KMS-11 (cell line): Measurements from ENCODE around the gene RAD51B.

Source experiments
- H2AFZ ChIP-seq: fragments of 200-600 bp; sonication (generic); 2 replicates; pipeline ENCODE4 v1.6.1; 2016; ENCODE audit warnings: antibody characterized with exemption, mixed run types, low read depth
- H3K27ac ChIP-seq: fragments of 200-600 bp; sonication (generic); 2 replicates; pipeline ENCODE4 v1.6.1; 2016; ENCODE audit warnings: mild to moderate bottlenecking, mixed run types
- H3K27me3 ChIP-seq: fragments of 200-600 bp; sonication (generic); 2 replicates; pipeline ENCODE4 v1.6.1; 2017; ENCODE audit warnings: mild to moderate bottlenecking, low read depth, mixed run types, moderate library complexity; ENCODE audit not compliant: insufficient read depth
- H3K36me3 ChIP-seq: fragments of 200-600 bp; sonication (generic); 2 replicates; pipeline ENCODE4 v1.6.1; 2017; ENCODE audit warnings: mild to moderate bottlenecking, mixed run types; ENCODE audit not compliant: insufficient read depth
- H3K4me1 ChIP-seq: fragments of 200-600 bp; sonication (generic); 2 replicates; pipeline ENCODE4 v1.6.1; 2016; ENCODE audit warnings: mild to moderate bottlenecking, low read depth, mixed run types; ENCODE audit not compliant: poor library complexity, severe bottlenecking
- H3K4me2 ChIP-seq: fragments of 200-600 bp; sonication (generic); 2 replicates; pipeline ENCODE4 v1.7.0; 2016; ENCODE audit warnings: mild to moderate bottlenecking, mixed run types
- H3K4me3 ChIP-seq: fragments of 200-600 bp; sonication (generic); IDR thresholded peaks from 2 replicates; pipeline ENCODE4 v1.6.1; 2017; ENCODE audit warnings: low read depth, low read length, mixed read lengths; ENCODE audit not compliant: insufficient read depth
- H3K79me2 ChIP-seq: fragments of 200-600 bp; sonication (generic); 2 replicates; pipeline ENCODE4 v1.6.1; 2016; ENCODE audit warnings: low read depth, mixed run types; ENCODE audit not compliant: insufficient read depth
- H3K9ac ChIP-seq: fragments of 200-600 bp; sonication (generic); 2 replicates; pipeline ENCODE4 v1.6.1; 2016; ENCODE audit warnings: mild to moderate bottlenecking, mixed run types
- H4K20me1 ChIP-seq: fragments of 200-600 bp; sonication (generic); 2 replicates; pipeline ENCODE4 v1.6.1; 2016; ENCODE audit warnings: mild to moderate bottlenecking, mixed run types; ENCODE audit not compliant: insufficient read depth
- TF ChIP-seq, protein P1 (sequence below): fragments of 200-600 bp; sonication (generic); conservative IDR thresholded peaks from 2 replicates; pipeline ENCODE4 v1.6.1; 2017; ENCODE audit warnings: low read depth, mild to moderate bottlenecking, antibody characterized with exemption, low read length, moderate library complexity, mixed read lengths

The RAD51B gene

GRCh38 chr14:68482772-68483395 lies 663.3 kb downstream of the RAD51B start:
- no peaks in the 10 kb centered on the region for H3K4me1 ChIP-seq
- H3K27ac ChIP-seq = no peak overlapping the region
- no peaks in the 10 kb centered on the region for H4K20me1 ChIP-seq
- H3K9ac ChIP-seq = no peak overlapping the region
- H3K79me2 ChIP-seq = no peaks in the 10 kb centered on the region
- H3K4me2 ChIP-seq = no peak overlapping the region
- no peak overlapping the region for H3K4me3 ChIP-seq
- H3K36me3 ChIP-seq = no peaks in the 10 kb centered on the region
- TF ChIP-seq, protein P1, sequence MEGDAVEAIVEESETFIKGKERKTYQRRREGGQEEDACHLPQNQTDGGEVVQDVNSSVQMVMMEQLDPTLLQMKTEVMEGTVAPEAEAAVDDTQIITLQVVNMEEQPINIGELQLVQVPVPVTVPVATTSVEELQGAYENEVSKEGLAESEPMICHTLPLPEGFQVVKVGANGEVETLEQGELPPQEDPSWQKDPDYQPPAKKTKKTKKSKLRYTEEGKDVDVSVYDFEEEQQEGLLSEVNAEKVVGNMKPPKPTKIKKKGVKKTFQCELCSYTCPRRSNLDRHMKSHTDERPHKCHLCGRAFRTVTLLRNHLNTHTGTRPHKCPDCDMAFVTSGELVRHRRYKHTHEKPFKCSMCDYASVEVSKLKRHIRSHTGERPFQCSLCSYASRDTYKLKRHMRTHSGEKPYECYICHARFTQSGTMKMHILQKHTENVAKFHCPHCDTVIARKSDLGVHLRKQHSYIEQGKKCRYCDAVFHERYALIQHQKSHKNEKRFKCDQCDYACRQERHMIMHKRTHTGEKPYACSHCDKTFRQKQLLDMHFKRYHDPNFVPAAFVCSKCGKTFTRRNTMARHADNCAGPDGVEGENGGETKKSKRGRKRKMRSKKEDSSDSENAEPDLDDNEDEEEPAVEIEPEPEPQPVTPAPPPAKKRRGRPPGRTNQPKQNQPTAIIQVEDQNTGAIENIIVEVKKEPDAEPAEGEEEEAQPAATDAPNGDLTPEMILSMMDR = no peak
- H2AFZ ChIP-seq = no peak overlapping the region
- H3K27me3 ChIP-seq = no peaks in the 10 kb centered on the region

GRCh38 chr14:68486033-68486732 lies 666.6 kb downstream of the RAD51B start:
- no peak overlapping the region for H3K4me3 ChIP-seq
- H4K20me1 ChIP-seq = no peaks in the 10 kb centered on the region
- TF ChIP-seq, protein P1 = no peak
- no peak overlapping the region for H3K9ac ChIP-seq
- no peak overlapping the region for H3K27ac ChIP-seq
- no peaks in the 10 kb centered on the region for H3K36me3 ChIP-seq
- no peaks in the 10 kb centered on the region for H3K4me1 ChIP-seq
- no peak overlapping the region for H2AFZ ChIP-seq
- no peak overlapping the region for H3K4me2 ChIP-seq
- H3K79me2 ChIP-seq = no peaks in the 10 kb centered on the region
- H3K27me3 ChIP-seq = no peaks in the 10 kb centered on the region

GRCh38 chr14:68486809-68487208 lies 667.2 kb downstream of the RAD51B start:
- Histone ChIP-seq H4K20me1 (no peaks in the 10 kb centered on the region), H2AFZ (no peak overlapping the region), H3K4me3 (no peak overlapping the region), H3K27ac (no peak overlapping the region), H3K4me2 (no peak overlapping the region), H3K36me3 (no peaks in the 10 kb centered on the region), H3K9ac (no peak overlapping the region), H3K27me3 (no peaks in the 10 kb centered on the region), H3K4me1 (no peaks in the 10 kb centered on the region), H3K79me2 (no peaks in the 10 kb centered on the region)
- TF ChIP-seq, protein P1 = no peak

DNA sequence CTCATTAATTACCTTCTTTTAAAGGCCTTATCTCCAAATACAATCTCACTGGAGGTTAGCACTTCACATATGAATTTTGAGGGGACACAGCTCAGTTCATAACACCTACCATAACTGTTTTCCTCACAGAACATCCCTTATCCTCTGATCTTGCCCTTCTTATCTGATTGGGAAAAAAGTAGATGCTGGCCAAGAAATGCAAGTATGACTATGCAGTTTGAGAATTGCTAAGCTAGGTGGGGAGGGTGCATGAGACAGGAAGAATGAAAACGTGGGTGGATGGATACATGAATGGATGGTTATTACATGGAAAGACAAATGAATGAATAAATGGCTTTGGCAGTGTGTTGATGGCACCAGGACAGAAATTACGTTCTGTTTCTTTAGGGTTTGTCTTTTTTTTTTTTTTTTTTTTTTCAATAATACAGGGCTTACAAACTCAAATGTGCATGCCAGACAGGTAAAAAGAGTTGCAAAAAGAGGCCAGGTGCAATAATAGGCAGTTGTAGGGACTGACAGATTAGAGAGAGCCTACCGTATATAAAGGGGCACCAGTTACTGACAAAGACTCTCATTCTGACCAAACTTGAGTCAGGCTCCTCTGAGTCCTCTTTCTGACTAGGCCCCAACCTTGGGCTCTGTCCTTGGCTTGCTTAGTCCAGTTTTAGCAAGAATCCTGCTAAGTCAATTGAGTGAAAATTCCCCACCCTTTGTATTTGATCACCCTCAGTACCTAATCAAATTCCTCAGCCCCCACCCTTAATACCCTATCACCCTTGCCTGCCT lies 668.4 kb downstream of the RAD51B start:
- Histone ChIP-seq H3K27ac (no peak overlapping the region), H3K4me3 (no peak overlapping the region), H3K36me3 (no peaks in the 10 kb centered on the region), H3K79me2 (no peaks in the 10 kb centered on the region), H3K9ac (no peak overlapping the region), H3K4me2 (no peak overlapping the region), H4K20me1 (no peaks in the 10 kb centered on the region), H2AFZ (no peak overlapping the region), H3K4me1 (no peaks in the 10 kb centered on the region), H3K27me3 (no peaks in the 10 kb centered on the region)
- TF ChIP-seq, protein P1 = no peak
